HCT116 (cell line): ENCODE measurements around the gene CES3. TPM values are rescaled to one million over a fixed set of nuclear protein-coding genes. Genes with fewer than 3 reads are reported as not detected.

Source experiments
- ATAC-seq: fragments of 200-7000 bp; cut with Tn5 transposase; 2 replicates; pipeline ENCODE4 v1.9.1; 2020; ENCODE audit warnings: mild to moderate bottlenecking, moderate library complexity
- BruUV-seq: library from RNA; stranded (reverse); fragments of 400-500 nt; replicated peaks from 2 replicates; lab custom pipeline; 2021; lab: Mats Ljungman, UMichigan
- CTCF ChIA-PET: fragments of 300-600 bp; sonication (Branson Sonifier 250); formaldehyde crosslinking; loops from one replicate; lab custom pipeline; 2021; ENCODE audit warnings: antibody characterized with exemption; lab: Charles Lee
- POLR2A ChIA-PET: fragments of 300-600, 350-600 bp; sonication (Branson Sonifier 250); formaldehyde crosslinking; loops from one replicate; lab custom pipeline; 2021; ENCODE audit warnings: antibody characterized with exemption; lab: Charles Lee
- RAD21 ChIA-PET, 2 experiments: fragments of 300-600 bp; sonication (Branson Sonifier 250); formaldehyde crosslinking; loops; one replicate each; lab custom pipeline; 2023; ENCODE audit warnings: low total read pairs in 2 of 2; ENCODE audit not compliant: uncharacterized antibody in 2 of 2, unreplicated experiment in 2 of 2, low non-redundant PET in 1 of 2; lab: Charles Lee
- DNase-seq: peaks from one replicate; pipeline ENCODE4 v3.0.0-alpha.2; 2010; ENCODE audit warnings: low read depth, low spot score
- H2AFZ ChIP-seq: fragments of 200-600 bp; shearing (Covaris generic), sonication (generic); 2 replicates; pipeline ENCODE4 v1.6.1; 2017; ENCODE audit warnings: low read depth, mixed run types, mixed read lengths, antibody characterized with exemption, low read length; ENCODE audit not compliant: poor library complexity, severe bottlenecking
- H3K27ac ChIP-seq: 2 replicates; pipeline ENCODE4 v1.5.1; 2012; ENCODE audit warnings: low read depth, low read length
- H3K27me3 ChIP-seq: fragments of 200-600 bp; sonication (generic); 2 replicates; pipeline ENCODE4 v1.6.1; 2016; ENCODE audit warnings: mixed run types, low read length, mixed read lengths; ENCODE audit not compliant: insufficient read depth
- H3K36me3 ChIP-seq, 2 experiments: fragments of 200-500 bp in 1 of 2; fragments of 200-600 bp in 1 of 2; sonication (Bioruptor generic) in 1 of 2; sonication (generic) in 1 of 2; 2 replicates each; pipeline versions ENCODE4 v1.5.1 to v1.6.1; 2014 to 2016; ENCODE audit warnings: low read length in 2 of 2, inconsistent platforms in 1 of 2, mixed read lengths in 1 of 2, mixed run types in 1 of 2; ENCODE audit not compliant: insufficient read depth in 2 of 2, control insufficient read depth in 1 of 2
- H3K4me1 ChIP-seq, 2 experiments: fragments of 200-600 bp in 1 of 2; sonication (generic) in 1 of 2; 2 replicates each; pipeline versions ENCODE4 v1.5.1 to v1.6.1; 2012 to 2017; ENCODE audit warnings: low read length in 2 of 2, inconsistent platforms in 1 of 2, mild to moderate bottlenecking in 1 of 2, mixed read lengths in 1 of 2, mixed run types in 1 of 2, moderate library complexity in 1 of 2; ENCODE audit not compliant: insufficient read depth in 2 of 2, control insufficient read depth in 1 of 2
- H3K4me2 ChIP-seq: fragments of 200-600 bp; sonication (generic); 2 replicates; pipeline ENCODE4 v1.6.1; 2017; ENCODE audit warnings: mixed run types, low read length, mixed read lengths
- H3K4me3 ChIP-seq, 2 experiments: fragments of 200-600 bp in 1 of 2; sonication (generic) in 1 of 2; replicated peaks in 1 of 2; 2 replicates each; pipeline ENCODE4 v1.5.1; 2011 to 2016; ENCODE audit warnings: low read length in 2 of 2, control low read depth in 1 of 2, low read depth in 1 of 2, mild to moderate bottlenecking in 1 of 2, mixed read lengths in 1 of 2, mixed run types in 1 of 2
- H3K79me2 ChIP-seq: fragments of 200-600 bp; sonication (generic); 2 replicates; pipeline ENCODE4 v1.6.1; 2017; ENCODE audit warnings: mild to moderate bottlenecking, mixed run types, low read length, moderate library complexity, mixed read lengths; ENCODE audit not compliant: insufficient read depth
- H3K9ac ChIP-seq: fragments of 200-600 bp; sonication (generic); 2 replicates; pipeline ENCODE4 v1.6.1; 2016; ENCODE audit warnings: low read length, mixed read lengths
- H3K9me2 ChIP-seq: fragments of 200-600 bp; sonication (generic), shearing (Covaris generic); 2 replicates; pipeline ENCODE4 v1.6.1; 2017; ENCODE audit warnings: mixed run types, mild to moderate bottlenecking, moderate library complexity; ENCODE audit not compliant: insufficient read depth
- H3K9me3 ChIP-seq, 2 experiments: fragments of 200-500 bp in 1 of 2; fragments of 200-600 bp in 1 of 2; sonication (Bioruptor generic) in 1 of 2; sonication (generic) in 1 of 2; 2 replicates each; pipeline ENCODE4 v1.6.1; 2014 to 2017; ENCODE audit warnings: low read length in 2 of 2, mixed read lengths in 2 of 2, inconsistent platforms in 1 of 2, low read depth in 1 of 2, mild to moderate bottlenecking in 1 of 2, mixed run types in 1 of 2, moderate library complexity in 1 of 2; ENCODE audit not compliant: control insufficient read depth in 1 of 2, insufficient read depth in 1 of 2
- H4K20me1 ChIP-seq: fragments of 200-600 bp; sonication (generic), shearing (Covaris generic); 2 replicates; pipeline ENCODE4 v1.6.1; 2017; ENCODE audit warnings: mixed run types, mild to moderate bottlenecking, moderate library complexity; ENCODE audit not compliant: insufficient read depth
- FOSL1 ChIP-seq: IDR thresholded peaks from 2 replicates; pipeline ENCODE4 v1.6.1; 2012; ENCODE audit warnings: low read depth
- POLR2A ChIP-seq: IDR thresholded peaks from 2 replicates; pipeline ENCODE4 v1.7.0; 2011; ENCODE audit warnings: borderline replicate concordance; ENCODE audit not compliant: insufficient read depth, insufficient read length; ENCODE audit errors: extremely low read depth
- RAD21 ChIP-seq: IDR thresholded peaks from 2 replicates; pipeline ENCODE4 v1.6.1; 2012; ENCODE audit warnings: low read depth, mild to moderate bottlenecking
- TCF7L2 ChIP-seq: IDR thresholded peaks from 2 replicates; pipeline ENCODE4 v1.7.0; 2011; ENCODE audit warnings: borderline replicate concordance, inconsistent platforms; ENCODE audit not compliant: insufficient read depth, insufficient read length; ENCODE audit errors: extremely low read depth
- YY1 ChIP-seq: IDR thresholded peaks from 2 replicates; pipeline ENCODE4 v1.6.1; 2011; ENCODE audit warnings: low read length, low read depth, moderate library complexity, mild to moderate bottlenecking; ENCODE audit not compliant: insufficient replicate concordance; ENCODE audit errors: extremely low read depth
- intact Hi-C: fragments of 100-400 bp; cut with micrococcal nuclease; formaldehyde crosslinking; loops from 2 replicates; pipeline ENCODE4 v1.10.0; 2022
- total RNA-seq: library from RNA; stranded (reverse); gene quantifications from one replicate; pipeline ENCODE4 v1.2.1, GENCODE V29; 2021; ENCODE audit not compliant: unreplicated experiment
- TF ChIP-seq, protein P1 (sequence below), 3 experiments: fragments of 200-600 bp in 1 of 3; sonication (generic) in 1 of 3; IDR thresholded peaks in 2 of 3; conservative IDR thresholded peaks in 1 of 3; 2 replicates each; pipeline ENCODE4 v1.5.1; 2012 to 2017; ENCODE audit warnings: low read depth in 2 of 3, low read length in 2 of 3, antibody characterized with exemption in 1 of 3, borderline replicate concordance in 1 of 3, control low read depth in 1 of 3, mild to moderate bottlenecking in 1 of 3, mixed read lengths in 1 of 3, mixed run types in 1 of 3, moderate library complexity in 1 of 3; ENCODE audit not compliant: insufficient read depth in 1 of 3

Gene CES3
- total RNA-seq, 1 experiment from 2014 or later = 10.8 TPM

DNA sequence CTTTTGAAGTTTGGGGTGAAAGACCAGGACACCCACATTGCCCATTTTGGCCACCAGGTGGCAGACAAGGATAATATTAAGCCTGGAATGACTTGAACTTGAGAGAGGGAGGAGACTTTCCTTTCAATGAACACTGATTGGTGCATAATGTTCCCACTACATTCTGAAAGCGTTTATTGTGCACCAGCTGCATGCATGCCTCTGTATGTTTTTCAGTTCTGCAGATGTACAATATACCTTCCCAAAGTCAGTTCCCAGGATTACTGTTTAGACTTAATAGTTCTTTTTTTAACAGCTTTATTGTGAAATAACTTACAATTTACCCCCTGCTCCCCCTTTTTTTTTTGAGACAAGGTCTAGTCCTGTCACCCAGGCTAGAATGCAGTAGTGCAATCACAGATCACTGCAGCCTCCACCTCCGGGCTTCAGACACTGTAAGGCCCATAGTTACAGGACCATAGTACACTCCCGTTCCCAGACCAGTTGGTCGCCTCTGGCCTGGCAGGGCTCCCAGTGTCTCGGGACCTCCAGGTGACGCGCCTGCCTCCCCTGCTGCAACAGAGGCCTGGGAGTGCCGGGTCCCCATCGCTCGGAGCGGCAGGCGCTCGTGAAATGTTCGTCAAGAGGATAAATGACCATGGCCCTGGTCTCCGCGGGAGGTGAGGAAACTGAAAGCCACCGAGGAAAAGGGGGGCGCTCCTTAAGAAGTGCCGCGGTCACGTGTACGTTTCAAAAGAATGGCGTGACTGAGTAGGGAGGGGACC, 13.6 kb upstream of the CES3 start:
- ATAC-seq (peak; percentile 91), DNase-seq (peak; percentile 81)
- H4K20me1 ChIP-seq = no peaks in the 10 kb centered on the region
- H3K4me1 ChIP-seq = peaks cover 0 to 9% of the 10 kb centered on the region in 2 experiments; a peak in 2 of 4 replicates
- no peaks in the 10 kb centered on the region for H3K9me2 ChIP-seq
- H2AFZ ChIP-seq = peak overlapping the region; percentile 84
- no peaks in the 10 kb centered on the region for H3K27me3 ChIP-seq
- ChIA-PET CTCF (interaction anchor here (0.7 to 1.0 kb wide), 2 partner anchors 223 to 251 kb away, joined by 3 to 4 read pairs; partner anchors contain the start of genes ELMO3 and NOL3), RAD21 (no interaction called here), POLR2A (no interaction called here)
- peak; percentile 86 for TF ChIP-seq RAD21
- TF ChIP-seq YY1 = no peak
- peak; percentile 57 for TF ChIP-seq TCF7L2
- TF ChIP-seq POLR2A = no peak
- TF ChIP-seq, protein P1, sequence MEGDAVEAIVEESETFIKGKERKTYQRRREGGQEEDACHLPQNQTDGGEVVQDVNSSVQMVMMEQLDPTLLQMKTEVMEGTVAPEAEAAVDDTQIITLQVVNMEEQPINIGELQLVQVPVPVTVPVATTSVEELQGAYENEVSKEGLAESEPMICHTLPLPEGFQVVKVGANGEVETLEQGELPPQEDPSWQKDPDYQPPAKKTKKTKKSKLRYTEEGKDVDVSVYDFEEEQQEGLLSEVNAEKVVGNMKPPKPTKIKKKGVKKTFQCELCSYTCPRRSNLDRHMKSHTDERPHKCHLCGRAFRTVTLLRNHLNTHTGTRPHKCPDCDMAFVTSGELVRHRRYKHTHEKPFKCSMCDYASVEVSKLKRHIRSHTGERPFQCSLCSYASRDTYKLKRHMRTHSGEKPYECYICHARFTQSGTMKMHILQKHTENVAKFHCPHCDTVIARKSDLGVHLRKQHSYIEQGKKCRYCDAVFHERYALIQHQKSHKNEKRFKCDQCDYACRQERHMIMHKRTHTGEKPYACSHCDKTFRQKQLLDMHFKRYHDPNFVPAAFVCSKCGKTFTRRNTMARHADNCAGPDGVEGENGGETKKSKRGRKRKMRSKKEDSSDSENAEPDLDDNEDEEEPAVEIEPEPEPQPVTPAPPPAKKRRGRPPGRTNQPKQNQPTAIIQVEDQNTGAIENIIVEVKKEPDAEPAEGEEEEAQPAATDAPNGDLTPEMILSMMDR (IDR thresholded peaks at IDR 0.05 in 2 of 3, conservative IDR thresholded peaks at IDR 0.05 in 1 of 3; ENCODE audit: borderline replicate concordance in 1 of 3, insufficient read depth in 1 of 3, low read depth in 2 of 3, low read length in 2 of 3) = peak; percentile 85 to 92 (median 85)
- no peak for TF ChIP-seq FOSL1
- no peak overlapping the region for H3K9ac ChIP-seq
- H3K79me2 ChIP-seq = no peaks in the 10 kb centered on the region
- H3K36me3 ChIP-seq = no peaks in the 10 kb centered on the region; a peak in 1 of 4 replicates
- intact Hi-C loops = no loop called here
- no TSS peak for BruUV-seq
- peaks cover 0 to 6% of the 10 kb centered on the region in 2 experiments; a peak in 1 of 4 replicates for H3K9me3 ChIP-seq
- peak overlapping the region; percentile 42 for H3K4me2 ChIP-seq
- H3K27ac ChIP-seq = no peak overlapping the region
- no peak overlapping the region; a peak in 1 of 4 replicates for H3K4me3 ChIP-seq
